SU-DHL-6 (cell line): Measurements from ENCODE around the gene RUNX2.

ENCODE experiments used
- CTCF ChIP-seq: fragments of 200-600 bp; sonication (generic); IDR thresholded peaks from one replicate; pipeline ENCODE4 v1.5.1; 2017; ENCODE audit warnings: antibody characterized with exemption, mild to moderate bottlenecking, low read length, moderate library complexity; ENCODE audit not compliant: insufficient read depth, poor library complexity, severe bottlenecking
- EZH2phosphoT487 ChIP-seq: fragments of 200-600 bp; sonication (generic), shearing (Covaris generic); conservative IDR thresholded peaks from 2 replicates; pipeline ENCODE4 v1.6.1; 2018; ENCODE audit warnings: mild to moderate bottlenecking, antibody characterized with exemption, low read length, moderate library complexity, mixed read lengths

GRCh38 chr6:45574885-45575284 is 246.8 kb downstream of the RUNX2 start:
- no peak for TF ChIP-seq CTCF
- no peak for TF ChIP-seq EZH2phosphoT487
